HepG2 (cell line): ENCODE results near the gene CDH2. TPM values are rescaled to one million over a fixed set of nuclear protein-coding genes. Genes with fewer than 3 reads are reported as not detected.

Source experiments
- ARNT2 ChIP-seq: sonication (generic); formaldehyde crosslinking; IDR thresholded peaks from 2 replicates; pipeline ENCODE4 v1.8.0; 2022; ENCODE audit warnings: mild to moderate bottlenecking, low read depth, missing genetic modification reagents, moderate library complexity
- ATM ChIP-seq: fragments of 450-650 bp; IDR thresholded peaks from 2 replicates; pipeline ENCODE4 v1.7.1; 2017; ENCODE audit warnings: mild to moderate bottlenecking, borderline replicate concordance
- NCOA1 ChIP-seq: sonication (generic); formaldehyde crosslinking; IDR thresholded peaks from 2 replicates; pipeline ENCODE4 v1.9.0; 2021; ENCODE audit warnings: missing genetic modification reagents
- NFIC ChIP-seq: IDR thresholded peaks from 2 replicates; pipeline ENCODE4 v1.6.1; 2012; ENCODE audit warnings: mild to moderate bottlenecking, low read length, inconsistent platforms
- NR1H2 ChIP-seq: sonication (generic); formaldehyde crosslinking; IDR thresholded peaks from 2 replicates; pipeline ENCODE4 v1.8.1; 2022; ENCODE audit warnings: low read depth, missing genetic modification reagents, borderline replicate concordance
- TAF1 ChIP-seq: sonication (generic); formaldehyde crosslinking; IDR thresholded peaks from 2 replicates; pipeline ENCODE4 v1.4.0; 2020; ENCODE audit warnings: missing genetic modification reagents
- ZKSCAN5 ChIP-seq: sonication (generic); formaldehyde crosslinking; IDR thresholded peaks from 2 replicates; pipeline ENCODE4 v1.5.1; 2020; ENCODE audit warnings: mild to moderate bottlenecking, missing genetic modification reagents
- ZNF558 ChIP-seq: sonication (generic); formaldehyde crosslinking; IDR thresholded peaks from 2 replicates; pipeline ENCODE4 v1.9.0; 2022; ENCODE audit warnings: mild to moderate bottlenecking, missing genetic modification reagents, borderline replicate concordance
- ZNF598 ChIP-seq: sonication (generic); formaldehyde crosslinking; IDR thresholded peaks from 2 replicates; pipeline ENCODE4 v1.5.1; 2020; ENCODE audit warnings: mild to moderate bottlenecking, missing genetic modification reagents, borderline replicate concordance
- polyA plus RNA-seq, 8 experiments: library from polyadenylated mRNA; depleted of rRNA in 3 of 8; stranded (reverse) in 7 of 8; unstranded in 1 of 8; fragments of >200 nt; fragmentation: Illumina TruSeq in 4 of 8; extraction: Trizol in 4 of 8; gene quantifications; 2 replicates each; pipeline versions ENCODE4 v1.2.1 to v1.2.3, GENCODE V29; 2011 to 2016; ENCODE audit warnings: low read depth in 4 of 8, missing spikeins in 1 of 8, mixed read lengths in 1 of 8; ENCODE audit not compliant: insufficient read depth in 1 of 8
- total RNA-seq, 5 experiments: library from RNA; depleted of rRNA; stranded (reverse); fragments of >200 nt; fragmentation: Illumina TruSeq; extraction: Trizol; gene quantifications; 2 replicates each; pipeline ENCODE4 v1.2.3, GENCODE V29; 2016; ENCODE audit warnings: low read depth in 1 of 5
- TF ChIP-seq, protein P1 (sequence below): sonication (generic); formaldehyde crosslinking; IDR thresholded peaks from 2 replicates; pipeline ENCODE4 v1.9.0; 2022; ENCODE audit warnings: missing genetic modification reagents, mild to moderate bottlenecking, borderline replicate concordance
- TF ChIP-seq, protein P2 (sequence below): sonication (generic); formaldehyde crosslinking; IDR thresholded peaks from 2 replicates; pipeline ENCODE4 v1.8.1; 2022; ENCODE audit warnings: low read depth, mild to moderate bottlenecking, missing genetic modification reagents
- TF ChIP-seq, protein P3 (sequence below): sonication (generic); formaldehyde crosslinking; IDR thresholded peaks from 2 replicates; pipeline ENCODE4 v1.8.1; 2023; ENCODE audit warnings: mild to moderate bottlenecking, moderate library complexity, missing genetic modification reagents
- TF ChIP-seq, protein P4 (sequence below): sonication (generic); formaldehyde crosslinking; IDR thresholded peaks from 2 replicates; pipeline ENCODE4 v1.4.0; 2020; ENCODE audit warnings: missing genetic modification reagents
- TF ChIP-seq, protein P5 (sequence below): IDR thresholded peaks from 2 replicates; pipeline ENCODE4 v1.6.1; 2012; ENCODE audit warnings: inconsistent platforms
- TF ChIP-seq, protein P6 (sequence below): sonication (generic); formaldehyde crosslinking; IDR thresholded peaks from 2 replicates; pipeline ENCODE4 v1.4.0; 2020; ENCODE audit warnings: mild to moderate bottlenecking, missing genetic modification reagents

Gene CDH2
- total and polyA plus RNA-seq, 2 of the 13 experiments (the other 11 are each of a cell fraction or from before 2014, with no cell fraction given), result 18.6 to 36.1 TPM

DNA sequence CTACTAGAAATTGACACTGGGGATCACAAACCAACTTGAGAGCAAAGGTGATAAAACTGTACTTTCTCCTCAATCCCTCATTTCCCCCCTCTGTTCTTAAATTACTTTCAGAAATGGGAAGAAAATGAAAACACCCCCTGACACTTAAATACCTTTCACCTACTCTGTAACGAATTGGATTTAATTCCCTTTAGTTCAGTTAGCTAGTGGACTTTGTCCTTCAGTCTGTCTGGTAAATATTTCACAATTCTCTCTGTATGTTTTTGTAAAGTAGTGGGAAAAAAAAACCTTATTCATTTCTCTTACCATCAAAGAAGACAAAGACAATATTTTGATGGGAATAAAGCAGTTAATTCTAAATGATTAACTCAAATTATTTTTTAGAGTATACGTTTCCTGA lies 85.7 kb downstream of the CDH2 start (continued):
- TF ChIP-seq, protein P1, sequence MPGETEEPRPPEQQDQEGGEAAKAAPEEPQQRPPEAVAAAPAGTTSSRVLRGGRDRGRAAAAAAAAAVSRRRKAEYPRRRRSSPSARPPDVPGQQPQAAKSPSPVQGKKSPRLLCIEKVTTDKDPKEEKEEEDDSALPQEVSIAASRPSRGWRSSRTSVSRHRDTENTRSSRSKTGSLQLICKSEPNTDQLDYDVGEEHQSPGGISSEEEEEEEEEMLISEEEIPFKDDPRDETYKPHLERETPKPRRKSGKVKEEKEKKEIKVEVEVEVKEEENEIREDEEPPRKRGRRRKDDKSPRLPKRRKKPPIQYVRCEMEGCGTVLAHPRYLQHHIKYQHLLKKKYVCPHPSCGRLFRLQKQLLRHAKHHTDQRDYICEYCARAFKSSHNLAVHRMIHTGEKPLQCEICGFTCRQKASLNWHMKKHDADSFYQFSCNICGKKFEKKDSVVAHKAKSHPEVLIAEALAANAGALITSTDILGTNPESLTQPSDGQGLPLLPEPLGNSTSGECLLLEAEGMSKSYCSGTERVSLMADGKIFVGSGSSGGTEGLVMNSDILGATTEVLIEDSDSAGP (CRISPR knock-in tag), result no peak
- TF ChIP-seq ZKSCAN5 (CRISPR knock-in tag) (no peak), NCOA1 (no peak), ATM (no peak), TAF1 (no peak), ZNF598 (CRISPR knock-in tag) (no peak), ZNF558 (CRISPR knock-in tag) (no peak), ARNT2 (CRISPR knock-in tag) (no peak), NFIC (peak; percentile 74; the same call in 1 of the 2 replicates), NR1H2 (CRISPR knock-in tag) (no peak)
- TF ChIP-seq, protein P2, sequence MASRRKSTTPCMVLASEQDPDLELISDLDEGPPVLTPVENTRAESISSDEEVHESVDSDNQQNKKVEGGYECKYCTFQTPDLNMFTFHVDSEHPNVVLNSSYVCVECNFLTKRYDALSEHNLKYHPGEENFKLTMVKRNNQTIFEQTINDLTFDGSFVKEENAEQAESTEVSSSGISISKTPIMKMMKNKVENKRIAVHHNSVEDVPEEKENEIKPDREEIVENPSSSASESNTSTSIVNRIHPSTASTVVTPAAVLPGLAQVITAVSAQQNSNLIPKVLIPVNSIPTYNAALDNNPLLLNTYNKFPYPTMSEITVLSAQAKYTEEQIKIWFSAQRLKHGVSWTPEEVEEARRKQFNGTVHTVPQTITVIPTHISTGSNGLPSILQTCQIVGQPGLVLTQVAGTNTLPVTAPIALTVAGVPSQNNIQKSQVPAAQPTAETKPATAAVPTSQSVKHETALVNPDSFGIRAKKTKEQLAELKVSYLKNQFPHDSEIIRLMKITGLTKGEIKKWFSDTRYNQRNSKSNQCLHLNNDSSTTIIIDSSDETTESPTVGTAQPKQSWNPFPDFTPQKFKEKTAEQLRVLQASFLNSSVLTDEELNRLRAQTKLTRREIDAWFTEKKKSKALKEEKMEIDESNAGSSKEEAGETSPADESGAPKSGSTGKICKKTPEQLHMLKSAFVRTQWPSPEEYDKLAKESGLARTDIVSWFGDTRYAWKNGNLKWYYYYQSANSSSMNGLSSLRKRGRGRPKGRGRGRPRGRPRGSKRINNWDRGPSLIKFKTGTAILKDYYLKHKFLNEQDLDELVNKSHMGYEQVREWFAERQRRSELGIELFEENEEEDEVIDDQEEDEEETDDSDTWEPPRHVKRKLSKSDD (CRISPR knock-in tag), result no peak
- TF ChIP-seq, protein P3, sequence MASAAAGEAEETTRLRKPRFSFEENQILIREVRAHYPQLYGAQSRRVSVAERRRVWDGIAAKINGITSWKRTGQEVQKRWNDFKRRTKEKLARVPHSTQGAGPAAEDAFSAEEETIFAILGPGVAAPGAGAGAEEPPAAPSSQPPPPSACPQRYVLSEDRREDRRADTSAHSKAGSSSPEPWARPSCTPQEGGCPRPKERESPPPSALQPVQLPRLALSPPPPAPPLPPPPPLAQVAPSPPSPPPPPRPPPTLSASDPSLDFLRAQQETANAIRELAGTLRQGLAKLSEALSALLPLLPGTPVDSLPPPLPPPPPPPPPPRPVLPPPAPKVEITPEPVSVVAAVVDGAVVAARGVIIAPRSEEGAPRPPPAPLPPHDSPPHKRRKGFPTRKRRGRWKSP (CRISPR knock-in tag), result no peak
- TF ChIP-seq, protein P4, sequence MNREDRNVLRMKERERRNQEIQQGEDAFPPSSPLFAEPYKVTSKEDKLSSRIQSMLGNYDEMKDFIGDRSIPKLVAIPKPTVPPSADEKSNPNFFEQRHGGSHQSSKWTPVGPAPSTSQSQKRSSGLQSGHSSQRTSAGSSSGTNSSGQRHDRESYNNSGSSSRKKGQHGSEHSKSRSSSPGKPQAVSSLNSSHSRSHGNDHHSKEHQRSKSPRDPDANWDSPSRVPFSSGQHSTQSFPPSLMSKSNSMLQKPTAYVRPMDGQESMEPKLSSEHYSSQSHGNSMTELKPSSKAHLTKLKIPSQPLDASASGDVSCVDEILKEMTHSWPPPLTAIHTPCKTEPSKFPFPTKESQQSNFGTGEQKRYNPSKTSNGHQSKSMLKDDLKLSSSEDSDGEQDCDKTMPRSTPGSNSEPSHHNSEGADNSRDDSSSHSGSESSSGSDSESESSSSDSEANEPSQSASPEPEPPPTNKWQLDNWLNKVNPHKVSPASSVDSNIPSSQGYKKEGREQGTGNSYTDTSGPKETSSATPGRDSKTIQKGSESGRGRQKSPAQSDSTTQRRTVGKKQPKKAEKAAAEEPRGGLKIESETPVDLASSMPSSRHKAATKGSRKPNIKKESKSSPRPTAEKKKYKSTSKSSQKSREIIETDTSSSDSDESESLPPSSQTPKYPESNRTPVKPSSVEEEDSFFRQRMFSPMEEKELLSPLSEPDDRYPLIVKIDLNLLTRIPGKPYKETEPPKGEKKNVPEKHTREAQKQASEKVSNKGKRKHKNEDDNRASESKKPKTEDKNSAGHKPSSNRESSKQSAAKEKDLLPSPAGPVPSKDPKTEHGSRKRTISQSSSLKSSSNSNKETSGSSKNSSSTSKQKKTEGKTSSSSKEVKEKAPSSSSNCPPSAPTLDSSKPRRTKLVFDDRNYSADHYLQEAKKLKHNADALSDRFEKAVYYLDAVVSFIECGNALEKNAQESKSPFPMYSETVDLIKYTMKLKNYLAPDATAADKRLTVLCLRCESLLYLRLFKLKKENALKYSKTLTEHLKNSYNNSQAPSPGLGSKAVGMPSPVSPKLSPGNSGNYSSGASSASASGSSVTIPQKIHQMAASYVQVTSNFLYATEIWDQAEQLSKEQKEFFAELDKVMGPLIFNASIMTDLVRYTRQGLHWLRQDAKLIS (CRISPR knock-in tag), result no peak
- TF ChIP-seq, protein P5, sequence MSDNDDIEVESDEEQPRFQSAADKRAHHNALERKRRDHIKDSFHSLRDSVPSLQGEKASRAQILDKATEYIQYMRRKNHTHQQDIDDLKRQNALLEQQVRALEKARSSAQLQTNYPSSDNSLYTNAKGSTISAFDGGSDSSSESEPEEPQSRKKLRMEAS, result no peak
- TF ChIP-seq, protein P6, sequence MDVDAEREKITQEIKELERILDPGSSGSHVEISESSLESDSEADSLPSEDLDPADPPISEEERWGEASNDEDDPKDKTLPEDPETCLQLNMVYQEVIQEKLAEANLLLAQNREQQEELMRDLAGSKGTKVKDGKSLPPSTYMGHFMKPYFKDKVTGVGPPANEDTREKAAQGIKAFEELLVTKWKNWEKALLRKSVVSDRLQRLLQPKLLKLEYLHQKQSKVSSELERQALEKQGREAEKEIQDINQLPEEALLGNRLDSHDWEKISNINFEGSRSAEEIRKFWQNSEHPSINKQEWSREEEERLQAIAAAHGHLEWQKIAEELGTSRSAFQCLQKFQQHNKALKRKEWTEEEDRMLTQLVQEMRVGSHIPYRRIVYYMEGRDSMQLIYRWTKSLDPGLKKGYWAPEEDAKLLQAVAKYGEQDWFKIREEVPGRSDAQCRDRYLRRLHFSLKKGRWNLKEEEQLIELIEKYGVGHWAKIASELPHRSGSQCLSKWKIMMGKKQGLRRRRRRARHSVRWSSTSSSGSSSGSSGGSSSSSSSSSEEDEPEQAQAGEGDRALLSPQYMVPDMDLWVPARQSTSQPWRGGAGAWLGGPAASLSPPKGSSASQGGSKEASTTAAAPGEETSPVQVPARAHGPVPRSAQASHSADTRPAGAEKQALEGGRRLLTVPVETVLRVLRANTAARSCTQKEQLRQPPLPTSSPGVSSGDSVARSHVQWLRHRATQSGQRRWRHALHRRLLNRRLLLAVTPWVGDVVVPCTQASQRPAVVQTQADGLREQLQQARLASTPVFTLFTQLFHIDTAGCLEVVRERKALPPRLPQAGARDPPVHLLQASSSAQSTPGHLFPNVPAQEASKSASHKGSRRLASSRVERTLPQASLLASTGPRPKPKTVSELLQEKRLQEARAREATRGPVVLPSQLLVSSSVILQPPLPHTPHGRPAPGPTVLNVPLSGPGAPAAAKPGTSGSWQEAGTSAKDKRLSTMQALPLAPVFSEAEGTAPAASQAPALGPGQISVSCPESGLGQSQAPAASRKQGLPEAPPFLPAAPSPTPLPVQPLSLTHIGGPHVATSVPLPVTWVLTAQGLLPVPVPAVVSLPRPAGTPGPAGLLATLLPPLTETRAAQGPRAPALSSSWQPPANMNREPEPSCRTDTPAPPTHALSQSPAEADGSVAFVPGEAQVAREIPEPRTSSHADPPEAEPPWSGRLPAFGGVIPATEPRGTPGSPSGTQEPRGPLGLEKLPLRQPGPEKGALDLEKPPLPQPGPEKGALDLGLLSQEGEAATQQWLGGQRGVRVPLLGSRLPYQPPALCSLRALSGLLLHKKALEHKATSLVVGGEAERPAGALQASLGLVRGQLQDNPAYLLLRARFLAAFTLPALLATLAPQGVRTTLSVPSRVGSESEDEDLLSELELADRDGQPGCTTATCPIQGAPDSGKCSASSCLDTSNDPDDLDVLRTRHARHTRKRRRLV (CRISPR knock-in tag), result no peak
